H1 (cell line): Measurements from ENCODE around the gene LUC7L3. TPM values are rescaled to one million over a fixed set of nuclear protein-coding genes. Genes with fewer than 3 reads are reported as not detected.

Experiments
- ASH2L ChIP-seq: fragments of 200-600, 300-600 bp; sonication (generic); IDR thresholded peaks from one replicate; pipeline ENCODE4 v1.7.1; 2017; ENCODE audit warnings: low read length
- BACH1 ChIP-seq: IDR thresholded peaks from 2 replicates; pipeline ENCODE4 v1.6.1; 2012; ENCODE audit warnings: low read length, improper control_type of control experiment
- BRCA1 ChIP-seq: IDR thresholded peaks from 2 replicates; pipeline ENCODE4 v1.6.1; 2012; ENCODE audit warnings: low read depth, low read length, improper control_type of control experiment
- CHD1 ChIP-seq: IDR thresholded peaks from 2 replicates; pipeline ENCODE4 v1.6.1; 2012; ENCODE audit warnings: low read depth, low read length, improper control_type of control experiment
- CHD2 ChIP-seq: IDR thresholded peaks from 2 replicates; pipeline ENCODE4 v1.6.1; 2012; ENCODE audit warnings: low read length, improper control_type of control experiment
- EGR1 ChIP-seq: IDR thresholded peaks from 2 replicates; pipeline ENCODE4 v1.6.1; 2011; ENCODE audit warnings: low read depth, low read length, borderline replicate concordance
- EP300 ChIP-seq, 2 experiments: IDR thresholded peaks; 1 replicate in 1 of 2; 2 replicates in 1 of 2; pipeline ENCODE4 v1.6.1; 2011 to 2012; ENCODE audit warnings: low read depth in 2 of 2, low read length in 2 of 2, mild to moderate bottlenecking in 2 of 2, borderline replicate concordance in 1 of 2, inconsistent platforms in 1 of 2, moderate library complexity in 1 of 2
- JUND ChIP-seq: IDR thresholded peaks from 2 replicates; pipeline ENCODE4 v1.6.1; 2011; ENCODE audit warnings: mild to moderate bottlenecking, improper control_type of control experiment, low read length
- KDM1A ChIP-seq: fragments of 200-600, 300-600 bp; sonication (generic); IDR thresholded peaks from 2 replicates; pipeline ENCODE4 v1.7.1; 2016; ENCODE audit warnings: mild to moderate bottlenecking, low read length, borderline replicate concordance
- NANOG ChIP-seq: IDR thresholded peaks from 2 replicates; pipeline ENCODE4 v1.6.1; 2011; ENCODE audit warnings: low read length, low read depth, mild to moderate bottlenecking, inconsistent platforms; ENCODE audit not compliant: insufficient read depth, poor library complexity, severe bottlenecking
- POLR2A ChIP-seq, 2 experiments: IDR thresholded peaks; 1 replicate in 1 of 2; 2 replicates in 1 of 2; pipeline ENCODE4 v1.6.1; 2011; ENCODE audit warnings: low read depth in 2 of 2, low read length in 2 of 2, mild to moderate bottlenecking in 2 of 2; ENCODE audit errors: control extremely low read depth in 1 of 2
- RBBP5 ChIP-seq: IDR thresholded peaks from 2 replicates; pipeline ENCODE4 v1.7.1; 2012; ENCODE audit warnings: low read depth, mild to moderate bottlenecking, inconsistent platforms, low read length, moderate library complexity, borderline replicate concordance
- RNF2 ChIP-seq: fragments of 200-900, 300-1000 bp; sonication (generic); IDR thresholded peaks from 2 replicates; pipeline ENCODE4 v1.7.1; 2016; ENCODE audit warnings: borderline replicate concordance, low read depth, mild to moderate bottlenecking, antibody characterized with exemption, low read length; ENCODE audit not compliant: poor library complexity, severe bottlenecking; ENCODE audit errors: missing control alignments
- RXRA ChIP-seq: IDR thresholded peaks from 2 replicates; pipeline ENCODE4 v1.6.1; 2011; ENCODE audit warnings: low read depth, mild to moderate bottlenecking, low read length, moderate library complexity; ENCODE audit not compliant: insufficient read depth
- SIX5 ChIP-seq: IDR thresholded peaks from 2 replicates; pipeline ENCODE4 v1.6.1; 2011; ENCODE audit warnings: mild to moderate bottlenecking, low read depth, low read length
- TAF7 ChIP-seq: optimal IDR thresholded peaks from 2 replicates; pipeline ENCODE3; 2011; ENCODE audit warnings: low read depth, mild to moderate bottlenecking, inconsistent platforms, low read length, moderate library complexity, borderline replicate concordance
- TBP ChIP-seq: IDR thresholded peaks from 2 replicates; pipeline ENCODE4 v1.6.1; 2011; ENCODE audit warnings: low read depth, low read length, improper control_type of control experiment
- YY1 ChIP-seq: IDR thresholded peaks from 2 replicates; pipeline ENCODE4 v1.6.1; 2011; ENCODE audit warnings: low read depth, mild to moderate bottlenecking, low read length
- polyA plus RNA-seq, 7 experiments: library from polyadenylated mRNA; depleted of rRNA in 3 of 7; stranded (reverse) in 5 of 7; unstranded in 2 of 7; fragments of >200 nt in 5 of 7; fragments of 200-250 nt in 2 of 7; gene quantifications; 1 replicate in 5 of 7; 2 replicates in 1 of 7; 4 replicates in 1 of 7; pipeline versions ENCODE4 v1.2.1 to v1.2.3, GENCODE V29; 2011 to 2013; ENCODE audit warnings: missing spikeins in 2 of 7, mixed read lengths in 2 of 7
- total RNA-seq: library from RNA; stranded (reverse); fragmentation: NEBNext Ultra II Directional; extraction: Animal tissue kit (Norgen Biotek cat#: 25700); gene quantifications from 2 replicates; pipeline ENCODE4 v1.2.1, GENCODE V29; 2021

LUC7L3 gene
- total and polyA plus RNA-seq, 2 of the 8 experiments (the other 6 are each of a cell fraction or from before 2014, with no cell fraction given) = 102 to 126 TPM

DNA sequence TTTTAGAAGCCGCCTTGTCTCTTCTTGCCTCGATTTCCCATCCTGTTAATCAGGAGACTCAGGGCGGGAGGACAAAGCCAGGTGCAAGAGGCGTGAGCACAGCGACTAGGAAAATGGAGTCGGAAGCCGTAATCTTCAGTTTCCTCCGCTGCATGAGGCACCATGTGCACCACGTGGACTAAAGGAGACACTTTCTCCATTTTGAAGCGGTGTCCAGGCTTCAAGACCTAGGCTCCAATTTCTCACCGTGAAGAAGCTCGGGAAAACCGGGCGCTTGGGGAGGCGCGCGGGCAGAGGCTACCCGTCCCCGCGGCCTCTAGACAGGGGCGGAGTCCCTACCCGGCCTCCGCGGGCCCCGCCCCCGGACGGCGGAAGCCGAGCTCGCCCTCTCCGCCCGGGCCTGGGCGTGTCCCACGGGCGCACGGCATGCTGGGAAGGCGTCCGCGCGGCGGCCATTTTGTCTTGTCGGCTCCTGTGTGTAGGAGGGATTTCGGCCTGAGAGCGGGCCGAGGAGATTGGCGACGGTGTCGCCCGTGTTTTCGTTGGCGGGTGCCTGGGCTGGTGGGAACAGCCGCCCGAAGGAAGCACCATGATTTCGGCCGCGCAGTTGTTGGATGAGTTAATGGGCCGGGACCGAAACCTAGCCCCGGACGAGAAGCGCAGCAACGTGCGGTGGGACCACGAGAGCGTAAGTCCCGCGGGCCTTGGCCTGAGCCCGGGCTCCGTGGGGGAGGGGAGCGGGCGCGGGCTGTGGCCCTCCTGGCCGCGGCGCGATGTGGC lies at the start of gene LUC7L3 (continued):
- TF ChIP-seq BACH1 = no peak; the same call in 1 of the 2 replicates
- TF ChIP-seq BRCA1 = peak; percentile 22; the same call in 1 of the 2 replicates
- TF ChIP-seq KDM1A = no peak
- TF ChIP-seq JUND = 0 out of 2 replicates have a peak, but pooled peaks have one; percentile 8
- peak; percentile 64 for TF ChIP-seq CHD2
- TF ChIP-seq RNF2 = no peak
- no peak for TF ChIP-seq RXRA
- TF ChIP-seq CHD1 = no peak
- TF ChIP-seq EP300 (IDR thresholded peaks at IDR 0.05; ENCODE audit: borderline replicate concordance in 1 of 2, low read depth in 2 of 2, low read length in 2 of 2) = 0 out of 3 replicates have a peak, but pooled peaks of 1 of the 2 experiments have one; percentile 40
- peak; percentile 94 to 98 for TF ChIP-seq POLR2A (IDR thresholded peaks at IDR 0.05; ENCODE audit: control extremely low read depth in 1 of 2, low read depth in 2 of 2, low read length in 2 of 2)
- TF ChIP-seq EGR1 = peak; percentile 68; the same call in 1 of the 2 replicates
- no peak for TF ChIP-seq RBBP5
- peak; percentile 88 for TF ChIP-seq TBP
- TF ChIP-seq SIX5 = peak; percentile 15; the same call in 1 of the 2 replicates
- peak; percentile 75 for TF ChIP-seq TAF7
- TF ChIP-seq YY1 = peak; percentile 98
- peak; percentile 93 for TF ChIP-seq ASH2L
- TF ChIP-seq NANOG = no peak
